ENCODE measurements around the gene KRABD2.

GRCh38 chr17:8354236-8354635 lies 22.3 kb downstream of the KRABD2 start:
- TF ChIP-seq TCF7L2 (IDR thresholded peaks at IDR 0.05; ENCODE audit: low read depth, low read length) (no peak), CTCF (IDR thresholded peaks at IDR 0.05) (no peak), REST (IDR thresholded peaks at IDR 0.05; ENCODE audit: insufficient read depth in 1 of 2, low read depth in 2 of 2, low read length in 1 of 2) (no peak)
